ENCODE measurements around the gene SURF2. TPM values are rescaled to one million over a fixed set of nuclear protein-coding genes. Genes with fewer than 3 reads are reported as not detected.
A peak's percentile ranks its signal among the peaks of the same experiment; 100 is the strongest.

The SURF2 gene
- total and polyA plus RNA-seq, 9 of the 15 experiments (the other 6 are each of a cell fraction or from before 2014, with no cell fraction given) = 5.5 to 82.5 (median 21.3) TPM

DNA sequence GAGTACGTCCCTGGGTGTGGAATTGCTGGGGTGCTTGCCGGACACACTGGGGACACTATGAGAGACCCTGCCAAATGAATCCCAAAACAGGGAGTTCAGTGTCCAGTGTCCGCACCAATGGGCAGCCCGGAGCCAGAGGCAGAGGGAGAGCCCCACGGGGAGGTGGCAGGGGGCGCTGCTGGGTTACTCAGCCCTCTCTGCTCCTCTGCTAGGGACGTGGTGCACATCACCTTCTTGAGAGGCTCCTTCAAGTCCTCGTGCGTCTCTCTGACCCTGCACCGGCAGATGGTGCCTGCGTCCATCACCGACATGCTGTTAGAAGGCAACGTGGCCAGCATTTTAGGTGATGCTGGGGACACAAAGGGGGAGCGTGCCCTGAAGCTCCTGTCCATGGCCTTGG lies 40.6 kb downstream of the SURF2 start:
- intact Hi-C loops (cut with micrococcal nuclease) = no loop called here
- Histone ChIP-seq H3K27ac (ENCODE audit: extremely low read depth, low read depth, low read length) (no peak overlapping the region), H3K9me1 (ENCODE audit: control insufficient read depth, insufficient read depth, low read length) (peaks cover 2% of the 10 kb centered on the region), H3K4me1 (replicated peaks in 1 of 2; ENCODE audit: control insufficient read depth in 2 of 2, insufficient read depth in 2 of 2, low read length in 2 of 2) (peaks cover 0 to 9% of the 10 kb centered on the region in 2 experiments; a peak in 2 of 5 replicates), H2AFZ (ENCODE audit: low read depth, low read length) (no peak overlapping the region), H3K9ac (ENCODE audit: insufficient read depth in 1 of 2, low read depth in 2 of 2, low read length in 2 of 2) (no peak overlapping the region; a peak in 1 of 4 replicates), H3K27me3 (ENCODE audit: control insufficient read depth in 2 of 2, insufficient read depth in 2 of 2, low read length in 2 of 2) (peaks cover 15 to 38% of the 10 kb centered on the region in 2 experiments; a peak in 3 of 5 replicates), H3K9me3 (replicated peaks; ENCODE audit: control insufficient read depth, insufficient read depth, low read depth, low read length) (no peaks in the 10 kb centered on the region), H3K79me2 (ENCODE audit: control insufficient read depth, insufficient read depth, low read length) (no peaks in the 10 kb centered on the region), H3K4me2 (ENCODE audit: insufficient read depth, low read length) (no peak overlapping the region), H3K4me3 (no peak overlapping the region), H3K36me3 (ENCODE audit: control insufficient read depth, insufficient read depth, low read length) (no peaks in the 10 kb centered on the region), H4K20me1 (replicated peaks; ENCODE audit: control insufficient read depth, insufficient read depth, low read length) (peaks cover 9% of the 10 kb centered on the region; the same call in 1 of the 2 replicates)
- FAIRE-seq (peak; percentile 80), DNase-seq (ENCODE audit: extremely low read depth in 1 of 4, low spot score in 3 of 4) (peak in 2 of 4 experiments; percentile 60 to 63), ATAC-seq (peak; percentile 90)
- ChIA-PET CTCF (ENCODE audit: low intra/inter-chr PET ratio) (no interaction called here), POLR2A (interaction anchor here (1.2 to 2.1 kb wide), 2 partner anchors 10 to 20 kb away, joined by 4 to 7 read pairs; no protein-coding TSS in a partner anchor)
- in situ Hi-C loops (cut with MboI) = no loop called here
- BruUV-seq (replicated peaks) = no TSS peak
- 8% methylated on average over 13 of the region's 14 CpGs for WGBS (ENCODE audit: insufficient coverage, low coverage, missing lambda C conversion rate)
- TF ChIP-seq RBM39 (optimal IDR thresholded peaks at IDR 0.05; ENCODE audit: low read depth, low read length) (no peak), ARID3A (IDR thresholded peaks at IDR 0.05; ENCODE audit: borderline replicate concordance, low read depth, low read length) (no peak), ERF (CRISPR knock-in tag; IDR thresholded peaks at IDR 0.05) (no peak), IFI16 (CRISPR knock-in tag; IDR thresholded peaks at IDR 0.05) (no peak), ZNF316 (IDR thresholded peaks at IDR 0.05) (no peak), NR2C2 (CRISPR knock-in tag; IDR thresholded peaks at IDR 0.05) (no peak), NR2C2 (tag; IDR thresholded peaks at IDR 0.05) (no peak), ZNF408 (CRISPR knock-in tag; IDR thresholded peaks at IDR 0.05; ENCODE audit: low read depth) (no peak), RBM14 (IDR thresholded peaks at IDR 0.05; ENCODE audit: borderline replicate concordance, insufficient read depth, low read depth, low read length) (no peak), MTA2 (IDR thresholded peaks at IDR 0.05; ENCODE audit: low read depth) (no peak), ESRRA (IDR thresholded peaks at IDR 0.05; ENCODE audit: borderline replicate concordance, low read depth) (no peak), AFF1 (IDR thresholded peaks at IDR 0.05; ENCODE audit: low read depth in 1 of 2, partially characterized antibody in 2 of 2) (no peak), ELF2 (CRISPR knock-in tag; IDR thresholded peaks at IDR 0.05) (no peak), ZNF507 (tag; conservative IDR thresholded peaks at IDR 0.05) (no peak)
- TF ChIP-seq, protein P1, sequence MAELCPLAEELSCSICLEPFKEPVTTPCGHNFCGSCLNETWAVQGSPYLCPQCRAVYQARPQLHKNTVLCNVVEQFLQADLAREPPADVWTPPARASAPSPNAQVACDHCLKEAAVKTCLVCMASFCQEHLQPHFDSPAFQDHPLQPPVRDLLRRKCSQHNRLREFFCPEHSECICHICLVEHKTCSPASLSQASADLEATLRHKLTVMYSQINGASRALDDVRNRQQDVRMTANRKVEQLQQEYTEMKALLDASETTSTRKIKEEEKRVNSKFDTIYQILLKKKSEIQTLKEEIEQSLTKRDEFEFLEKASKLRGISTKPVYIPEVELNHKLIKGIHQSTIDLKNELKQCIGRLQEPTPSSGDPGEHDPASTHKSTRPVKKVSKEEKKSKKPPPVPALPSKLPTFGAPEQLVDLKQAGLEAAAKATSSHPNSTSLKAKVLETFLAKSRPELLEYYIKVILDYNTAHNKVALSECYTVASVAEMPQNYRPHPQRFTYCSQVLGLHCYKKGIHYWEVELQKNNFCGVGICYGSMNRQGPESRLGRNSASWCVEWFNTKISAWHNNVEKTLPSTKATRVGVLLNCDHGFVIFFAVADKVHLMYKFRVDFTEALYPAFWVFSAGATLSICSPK (IDR thresholded peaks at IDR 0.05; ENCODE audit: borderline replicate concordance) = no peak
- TF ChIP-seq, protein P2, sequence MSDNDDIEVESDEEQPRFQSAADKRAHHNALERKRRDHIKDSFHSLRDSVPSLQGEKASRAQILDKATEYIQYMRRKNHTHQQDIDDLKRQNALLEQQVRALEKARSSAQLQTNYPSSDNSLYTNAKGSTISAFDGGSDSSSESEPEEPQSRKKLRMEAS (CRISPR knock-in tag; IDR thresholded peaks at IDR 0.05) = peak; percentile 27; the same call in 1 of the 2 replicates
